Testis (tissue), 3 donors: Measurements from ENCODE around the gene SND1. TPM values are rescaled to one million over a fixed set of nuclear protein-coding genes. Genes with fewer than 3 reads are reported as not detected.

Experiments used
- DNase-seq: peaks from one replicate; pipeline ENCODE4 v3.0.0-alpha.2; 2019
- H3K27ac ChIP-seq, 2 donors: fragments of 200-600 bp; sonication (generic); one replicate each; pipeline ENCODE4 v1.5.1; 2019
- H3K27me3 ChIP-seq: fragments of 200-600 bp; sonication (generic); one replicate; pipeline ENCODE4 v1.5.1; 2019
- H3K36me3 ChIP-seq: fragments of 200-600 bp; sonication (generic); one replicate; pipeline ENCODE4 v1.5.1; 2017; ENCODE audit warnings: low read depth; ENCODE audit errors: missing control alignments
- H3K4me1 ChIP-seq: fragments of 200-600 bp; sonication (generic); one replicate; pipeline ENCODE4 v1.5.1; 2019
- H3K4me3 ChIP-seq, 2 donors: fragments of 200-600 bp; sonication (generic); one replicate each; pipeline ENCODE4 v1.5.1; 2017 to 2019
- H3K9me3 ChIP-seq: fragments of 200-600 bp; sonication (generic); one replicate; pipeline ENCODE4 v1.5.1; 2017
- POLR2A ChIP-seq: fragments of 450-650 bp; IDR thresholded peaks from one replicate; pipeline ENCODE4 v1.6.1; 2017; ENCODE audit warnings: antibody characterized with exemption, mild to moderate bottlenecking, moderate library complexity
- WGBS, 2 donors: methylation state at CpG; one replicate each; pipeline ENCODE4 v1.1.5; 2018; 5-methylcytosine and 5-hydroxymethylcytosine counted together
- intact Hi-C: fragments of 100-400 bp; cut with DNase I; formaldehyde crosslinking; loops from one replicate; pipeline ENCODE4 v1.15.1; 2023; ENCODE audit warnings: low total_unique reads
- polyA plus RNA-seq: library from polyadenylated mRNA; stranded (reverse); fragments of 350-450 nt; fragmentation: Illumina TruSeq; extraction: RNeasy Lipid Tissue Mini Kit (QIAGEN cat#74804); gene quantifications from one replicate; pipeline ENCODE4 v1.2.3, GENCODE V29; 2014; ENCODE audit warnings: low read depth, low replicate concordance; ENCODE audit not compliant: insufficient read depth
- total RNA-seq, 2 donors: library from RNA; depleted of rRNA; stranded (reverse); fragments of >200 nt; gene quantifications; one replicate each; pipeline ENCODE4 v1.2.3, GENCODE V29; 2016
- TF ChIP-seq, protein P1 (sequence below), 3 experiments: fragments of 450-650 bp in 2 of 3; fragments of 200-600 bp in 1 of 3; sonication (generic) in 1 of 3; IDR thresholded peaks; one replicate each; pipeline ENCODE4 v1.5.1; 2016 to 2019; ENCODE audit warnings: antibody characterized with exemption in 3 of 3, mild to moderate bottlenecking in 2 of 3, moderate library complexity in 1 of 3

SND1 gene
- total and polyA plus RNA-seq, 3 donors from 2014 or later: 132 to 207 (median 179) TPM

DNA sequence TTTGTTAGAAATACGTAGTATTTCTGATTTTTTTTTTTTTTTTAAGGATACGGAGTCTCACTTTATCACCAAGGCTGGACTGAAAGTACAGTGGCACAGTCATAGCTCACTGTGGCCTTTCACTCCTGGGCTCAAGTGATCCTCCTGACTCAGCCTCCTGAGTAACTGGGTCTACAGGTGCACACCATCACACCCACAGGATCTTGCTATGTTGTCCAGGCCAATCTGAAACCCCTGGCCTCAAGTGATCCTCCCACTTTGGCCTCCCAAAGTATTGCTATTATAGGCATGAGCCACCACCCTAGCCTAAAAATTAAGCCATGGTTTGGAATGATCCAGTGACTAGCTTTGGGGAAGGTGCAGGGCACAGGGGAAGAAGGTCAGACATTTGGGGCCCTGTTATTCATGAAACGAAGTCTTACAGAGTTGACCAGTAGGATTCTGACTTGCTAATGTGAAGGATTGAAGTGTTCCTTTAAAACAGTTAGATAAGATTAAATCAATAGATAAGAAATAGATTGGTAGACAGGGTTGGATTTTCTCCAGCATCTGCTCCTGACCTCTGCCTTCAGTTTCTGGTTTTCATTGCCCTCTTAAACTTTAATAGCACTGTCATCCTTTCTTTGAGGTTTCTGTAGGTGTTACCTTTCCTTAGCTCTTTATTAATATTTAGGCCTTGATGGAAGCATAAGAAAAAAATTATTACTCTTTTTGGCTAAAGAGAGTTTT is 257.6 kb downstream of the SND1 start:
- no peak overlapping the region for H3K27ac ChIP-seq
- H3K36me3 ChIP-seq: no peaks in the 10 kb centered on the region
- TF ChIP-seq POLR2A: no peak
- TF ChIP-seq, protein P1, sequence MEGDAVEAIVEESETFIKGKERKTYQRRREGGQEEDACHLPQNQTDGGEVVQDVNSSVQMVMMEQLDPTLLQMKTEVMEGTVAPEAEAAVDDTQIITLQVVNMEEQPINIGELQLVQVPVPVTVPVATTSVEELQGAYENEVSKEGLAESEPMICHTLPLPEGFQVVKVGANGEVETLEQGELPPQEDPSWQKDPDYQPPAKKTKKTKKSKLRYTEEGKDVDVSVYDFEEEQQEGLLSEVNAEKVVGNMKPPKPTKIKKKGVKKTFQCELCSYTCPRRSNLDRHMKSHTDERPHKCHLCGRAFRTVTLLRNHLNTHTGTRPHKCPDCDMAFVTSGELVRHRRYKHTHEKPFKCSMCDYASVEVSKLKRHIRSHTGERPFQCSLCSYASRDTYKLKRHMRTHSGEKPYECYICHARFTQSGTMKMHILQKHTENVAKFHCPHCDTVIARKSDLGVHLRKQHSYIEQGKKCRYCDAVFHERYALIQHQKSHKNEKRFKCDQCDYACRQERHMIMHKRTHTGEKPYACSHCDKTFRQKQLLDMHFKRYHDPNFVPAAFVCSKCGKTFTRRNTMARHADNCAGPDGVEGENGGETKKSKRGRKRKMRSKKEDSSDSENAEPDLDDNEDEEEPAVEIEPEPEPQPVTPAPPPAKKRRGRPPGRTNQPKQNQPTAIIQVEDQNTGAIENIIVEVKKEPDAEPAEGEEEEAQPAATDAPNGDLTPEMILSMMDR (IDR thresholded peaks at IDR 0.05): no peak
- H3K4me1 ChIP-seq: no peaks in the 10 kb centered on the region
- intact Hi-C loops: no loop called here
- no peaks in the 10 kb centered on the region for H3K9me3 ChIP-seq
- no peaks in the 10 kb centered on the region for H3K27me3 ChIP-seq
- H3K4me3 ChIP-seq: no peak overlapping the region
- 86 to 90% methylated on average over 3 of the region's 3 CpGs for WGBS, 2 donors
- DNase-seq: no peak

DNA sequence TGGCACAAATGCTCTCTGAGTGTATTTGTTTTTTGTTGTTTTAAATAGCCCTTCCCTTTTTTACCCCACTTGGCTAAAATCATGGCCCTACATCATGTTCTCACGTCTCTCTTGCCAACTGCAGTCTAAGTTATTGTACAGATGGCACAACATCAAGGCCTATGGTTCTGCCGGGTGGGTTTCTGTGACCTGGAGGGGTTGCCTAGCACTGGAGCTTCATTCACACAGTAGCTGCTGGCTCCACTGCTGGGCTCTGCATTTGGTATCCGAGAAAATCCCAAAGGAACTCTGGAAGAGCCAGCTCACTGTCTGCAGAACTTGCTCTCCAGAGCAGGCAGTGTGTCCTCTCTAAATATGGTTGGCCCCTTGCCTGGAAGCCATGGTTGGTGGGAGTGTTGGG is 258.7 kb downstream of the SND1 start:
- no peak for DNase-seq
- no peaks in the 10 kb centered on the region for H3K27me3 ChIP-seq
- no peak overlapping the region for H3K4me3 ChIP-seq
- no peaks in the 10 kb centered on the region for H3K9me3 ChIP-seq
- WGBS, 2 donors: 57 to 67% methylated on average over 3 of the region's 3 CpGs
- no peaks in the 10 kb centered on the region for H3K4me1 ChIP-seq
- intact Hi-C loops: no loop called here
- H3K27ac ChIP-seq: no peak overlapping the region
- TF ChIP-seq, protein P1 (IDR thresholded peaks at IDR 0.05): no peak
- no peak for TF ChIP-seq POLR2A
- no peaks in the 10 kb centered on the region for H3K36me3 ChIP-seq

GRCh38 chr7:127911968-127912511 is 260.0 kb downstream of the SND1 start:
- H3K4me3 ChIP-seq: no peak overlapping the region
- WGBS, 2 donors: 93 to 94% methylated on average over 1 of the region's 1 CpG
- TF ChIP-seq, protein P1 (IDR thresholded peaks at IDR 0.05): no peak
- no peak for TF ChIP-seq POLR2A

DNA sequence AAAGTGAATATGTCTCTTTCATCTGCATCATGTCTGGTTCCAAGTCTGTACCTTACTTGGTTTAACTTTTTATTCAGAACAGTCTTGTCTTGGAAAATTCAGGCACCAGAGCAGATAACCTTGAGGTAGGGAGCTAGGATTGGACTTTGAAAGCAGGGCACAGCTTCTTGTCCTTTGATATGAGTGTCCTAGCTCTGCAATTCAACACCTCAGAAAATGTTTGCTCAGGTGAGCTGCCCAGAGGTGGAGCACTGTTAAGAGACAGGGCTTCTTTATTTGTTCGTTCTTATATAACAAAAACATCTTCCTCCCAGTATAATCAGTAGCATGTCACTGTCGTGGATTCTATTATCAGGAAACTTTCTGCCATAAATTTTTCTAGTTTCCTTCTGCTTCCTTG is 260.9 kb downstream of the SND1 start:
- WGBS, 2 donors: 46% methylated on average over 2 of the region's 2 CpGs
- no peak for DNase-seq
- H3K27me3 ChIP-seq: no peaks in the 10 kb centered on the region
- H3K9me3 ChIP-seq: no peaks in the 10 kb centered on the region
- no peaks in the 10 kb centered on the region for H3K36me3 ChIP-seq
- no peak overlapping the region for H3K4me3 ChIP-seq
- intact Hi-C loops: no loop called here
- TF ChIP-seq POLR2A: no peak
- TF ChIP-seq, protein P1 (IDR thresholded peaks at IDR 0.05): no peak
- no peaks in the 10 kb centered on the region for H3K4me1 ChIP-seq
- H3K27ac ChIP-seq: no peak overlapping the region

More at GRCh38 chr7:127911968-127912511, 260.0 kb downstream of the SND1 start:
- H3K9me3 ChIP-seq: no peaks in the 10 kb centered on the region
- DNase-seq: no peak
- intact Hi-C loops: no loop called here
- H3K27ac ChIP-seq: no peak overlapping the region
- H3K4me1 ChIP-seq: no peaks in the 10 kb centered on the region
- H3K27me3 ChIP-seq: no peaks in the 10 kb centered on the region
- H3K36me3 ChIP-seq: no peaks in the 10 kb centered on the region

DNA sequence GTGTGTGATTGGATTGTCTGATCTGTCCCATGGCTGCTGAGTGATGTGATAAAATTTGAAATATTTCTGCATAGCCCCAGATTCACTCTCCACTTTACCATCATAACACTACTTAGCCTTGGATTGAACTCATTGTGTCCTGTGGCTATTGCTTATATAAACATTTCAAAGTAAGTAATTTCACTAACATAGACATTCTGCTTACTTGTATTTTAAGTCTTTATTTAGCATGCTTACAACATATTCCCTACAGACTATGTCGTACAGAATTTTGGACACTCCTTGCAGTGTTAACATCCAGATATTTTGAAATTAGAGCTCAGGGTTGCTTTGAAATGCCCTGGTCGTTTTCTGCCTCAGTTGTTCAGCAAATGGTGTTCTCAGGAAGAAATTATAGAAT is 261.7 kb downstream of the SND1 start:
- no peaks in the 10 kb centered on the region for H3K9me3 ChIP-seq
- H3K36me3 ChIP-seq: no peaks in the 10 kb centered on the region
- TF ChIP-seq, protein P1 (IDR thresholded peaks at IDR 0.05): no peak
- no peak overlapping the region for H3K4me3 ChIP-seq
- H3K27me3 ChIP-seq: no peaks in the 10 kb centered on the region
- intact Hi-C loops: no loop called here
- DNase-seq: no peak
- 67 to 81% methylated on average over 2 of the region's 2 CpGs for WGBS, 2 donors
- H3K27ac ChIP-seq: no peak overlapping the region
- H3K4me1 ChIP-seq: no peaks in the 10 kb centered on the region
